HepG2 (cell line): ENCODE data around the gene RFTN1. TPM values are rescaled to one million over a fixed set of nuclear protein-coding genes. Genes with fewer than 3 reads are reported as not detected.

Source experiments
- ATAC-seq: fragments of 200-7000 bp; cut with Tn5 transposase; 3 replicates; pipeline ENCODE4 v1.9.1; 2020; ENCODE audit warnings: mild to moderate bottlenecking, moderate library complexity
- BruUV-seq: library from RNA; stranded (reverse); fragments of 400-500 nt; replicated peaks from 2 replicates; lab custom pipeline; 2021; lab: Mats Ljungman, UMichigan
- CTCF ChIA-PET: fragments of 300-600 bp; formaldehyde crosslinking; extraction: SDS; loops from one replicate; lab custom pipeline; 2021; ENCODE audit warnings: low total read pairs, inconsistent platforms, low intra/inter-chr PET ratio; lab: Yijun Ruan, JAX
- POLR2A ChIA-PET: fragments of 350-600 bp; sonication (Branson Sonifier 250); formaldehyde crosslinking; loops from one replicate; lab custom pipeline; 2020; ENCODE audit warnings: antibody characterized with exemption, inconsistent platforms; lab: Yijun Ruan, JAX
- DNase-seq: peaks from one replicate; pipeline ENCODE4 v3.0.0-alpha.2; 2015; ENCODE audit warnings: low spot score
- FAIRE-seq: peaks from 3 replicates; lab custom pipeline; 2011; peaks lifted over from hg19 to GRCh38; lab: Jason Lieb, UNC
- H2AFZ ChIP-seq: one replicate; pipeline ENCODE4 v1.6.1; 2011; ENCODE audit warnings: low read length, inconsistent platforms
- H3K27ac ChIP-seq: fragments of 300-600 bp; 3 replicates; pipeline ENCODE4 v1.8.0; 2011; ENCODE audit warnings: mixed run types, mild to moderate bottlenecking, mixed read lengths, low read length, inconsistent platforms; ENCODE audit not compliant: insufficient read depth; ENCODE audit errors: extremely low read length
- H3K27me3 ChIP-seq, 2 experiments: fragments of 200-600 bp in 1 of 2; 2 replicates in 1 of 2; 3 replicates in 1 of 2; pipeline versions ENCODE4 v1.6.0 to v1.8.0; 2011; ENCODE audit warnings: low read length in 2 of 2, mild to moderate bottlenecking in 2 of 2, moderate library complexity in 2 of 2, inconsistent platforms in 1 of 2; ENCODE audit not compliant: insufficient read depth in 2 of 2, control insufficient read depth in 1 of 2
- H3K36me3 ChIP-seq, 2 experiments: fragments of 200-600 bp in 1 of 2; replicated peaks in 1 of 2; 2 replicates in 1 of 2; 3 replicates in 1 of 2; pipeline versions ENCODE4 v1.5.1 to v1.8.0; 2011; ENCODE audit warnings: low read length in 2 of 2, inconsistent platforms in 1 of 2; ENCODE audit not compliant: insufficient read depth in 2 of 2, control insufficient read depth in 1 of 2
- H3K4me1 ChIP-seq: 2 replicates; pipeline ENCODE4 v1.5.1; 2012; ENCODE audit warnings: low read length, inconsistent platforms; ENCODE audit not compliant: insufficient read depth
- H3K4me2 ChIP-seq: 2 replicates; pipeline ENCODE4 v1.6.0; 2011; ENCODE audit warnings: low read depth, low read length, inconsistent platforms
- H3K4me3 ChIP-seq, 3 experiments: fragments of 200-600 bp in 1 of 3; sonication (generic), shearing (Covaris generic) in 1 of 3; replicated peaks in 1 of 3; 2 replicates each; pipeline ENCODE4 v1.5.1; 2011 to 2016; ENCODE audit warnings: low read length in 3 of 3, inconsistent platforms in 2 of 3, low read depth in 2 of 3, mild to moderate bottlenecking in 2 of 3, control low read depth in 1 of 3, mixed read lengths in 1 of 3; ENCODE audit not compliant: insufficient read depth in 1 of 3
- H3K79me2 ChIP-seq: one replicate; pipeline ENCODE4 v1.6.1; 2011; ENCODE audit warnings: low read length, inconsistent platforms; ENCODE audit not compliant: insufficient read depth
- H3K9ac ChIP-seq: 2 replicates; pipeline ENCODE4 v1.6.0; 2011; ENCODE audit warnings: mild to moderate bottlenecking, low read depth, low read length, inconsistent platforms; ENCODE audit not compliant: insufficient read depth
- H3K9me3 ChIP-seq: 2 replicates; pipeline ENCODE4 v1.5.1; 2012; ENCODE audit warnings: mild to moderate bottlenecking, low read length
- H4K20me1 ChIP-seq: 2 replicates; pipeline ENCODE4 v1.6.0; 2011; ENCODE audit warnings: inconsistent platforms, mild to moderate bottlenecking, low read length, moderate library complexity; ENCODE audit not compliant: insufficient read depth
- MAFF ChIP-seq: IDR thresholded peaks from 2 replicates; pipeline ENCODE4 v1.6.1; 2011; ENCODE audit warnings: low read depth, low read length, improper control_type of control experiment
- MAFK ChIP-seq, 2 experiments: IDR thresholded peaks in 1 of 2; conservative IDR thresholded peaks in 1 of 2; 2 replicates each; pipeline ENCODE4 v1.6.1; 2011; ENCODE audit warnings: improper control_type of control experiment in 2 of 2, low read length in 2 of 2
- MED8 ChIP-seq: sonication (generic); formaldehyde crosslinking; IDR thresholded peaks from 2 replicates; pipeline ENCODE4 v1.8.1; 2023; ENCODE audit warnings: mild to moderate bottlenecking, missing genetic modification reagents; ENCODE audit not compliant: insufficient replicate concordance
- WGBS: methylation state at CpG from one replicate; pipeline ENCODE4 v1.1.6; 2017; ENCODE audit warnings: low lambda C conversion rate; 5-methylcytosine and 5-hydroxymethylcytosine counted together
- in situ Hi-C: cut with HindIII; loops from 2 replicates; pipeline ENCODE4 v1.10.0; 2017; ENCODE audit warnings: low pct_unique_long_range_greater_than_20kb; ENCODE audit not compliant: extremely low pct_ligation_motif_present
- intact Hi-C: fragments of 100-400 bp; cut with micrococcal nuclease; formaldehyde crosslinking; loops from one replicate; pipeline ENCODE4 v1.10.0; 2022; ENCODE audit not compliant: unreplicated experiment
- polyA plus RNA-seq, 8 experiments: library from polyadenylated mRNA; depleted of rRNA in 3 of 8; stranded (reverse) in 7 of 8; unstranded in 1 of 8; fragments of >200 nt; fragmentation: Illumina TruSeq in 4 of 8; extraction: Trizol in 4 of 8; gene quantifications; 2 replicates each; pipeline versions ENCODE4 v1.2.1 to v1.2.3, GENCODE V29; 2011 to 2016; ENCODE audit warnings: low read depth in 4 of 8, missing spikeins in 1 of 8, mixed read lengths in 1 of 8; ENCODE audit not compliant: insufficient read depth in 1 of 8
- total RNA-seq, 5 experiments: library from RNA; depleted of rRNA; stranded (reverse); fragments of >200 nt; fragmentation: Illumina TruSeq; extraction: Trizol; gene quantifications; 2 replicates each; pipeline ENCODE4 v1.2.3, GENCODE V29; 2016; ENCODE audit warnings: low read depth in 1 of 5
- TF ChIP-seq, protein P1 (sequence below): sonication (generic); formaldehyde crosslinking; IDR thresholded peaks from 2 replicates; pipeline ENCODE4 v1.5.0; 2020; ENCODE audit warnings: mild to moderate bottlenecking, missing genetic modification reagents
- TF ChIP-seq, protein P2 (sequence below): sonication (generic); formaldehyde crosslinking; IDR thresholded peaks from 2 replicates; pipeline ENCODE4 v1.4.0; 2020; ENCODE audit warnings: mild to moderate bottlenecking, low read depth, missing genetic modification reagents

Gene RFTN1
- total and polyA plus RNA-seq, 2 of the 13 experiments (the other 11 are each of a cell fraction or from before 2014, with no cell fraction given), result not detected

DNA sequence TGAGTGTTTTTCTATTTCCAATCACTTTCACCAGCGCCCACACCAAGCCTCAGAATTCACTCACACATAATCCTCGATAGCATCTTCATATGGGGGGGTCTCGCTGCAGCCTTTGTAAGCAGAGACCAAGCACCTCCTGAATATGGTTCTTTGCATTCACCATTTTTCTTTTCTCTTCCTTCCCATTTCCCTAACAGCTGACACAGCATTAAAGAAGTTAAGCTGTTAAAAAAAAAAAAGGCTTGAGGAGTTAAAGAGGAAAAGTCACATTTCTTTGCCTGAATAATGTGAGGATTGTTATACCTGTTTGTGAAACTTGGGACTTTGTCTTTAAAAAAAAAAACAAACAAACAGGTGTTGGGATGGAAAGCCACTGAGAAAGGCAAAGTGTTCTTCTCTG, 41.6 kb downstream of the RFTN1 start:
- WGBS, result 0% methylated on average over 3 of the region's 3 CpGs
- ATAC-seq, result no peak
- Histone ChIP-seq H3K9me3 (no peaks in the 10 kb centered on the region), H3K9ac (no peak overlapping the region), H3K4me3 (no peak overlapping the region), H2AFZ (no peak overlapping the region), H3K27me3 (peaks cover 0 to 6% of the 10 kb centered on the region in 2 experiments; a peak in 1 of 5 replicates), H4K20me1 (no peaks in the 10 kb centered on the region), H3K4me1 (no peaks in the 10 kb centered on the region), H3K79me2 (no peaks in the 10 kb centered on the region), H3K4me2 (no peak overlapping the region), H3K36me3 (no peaks in the 10 kb centered on the region), H3K27ac (no peak overlapping the region)
- TF ChIP-seq MAFF (peak; percentile 68; the same call in 1 of the 2 replicates), MED8 (CRISPR knock-in tag) (no peak), MAFK (conservative IDR thresholded peaks at IDR 0.05 in 1 of 2, IDR thresholded peaks at IDR 0.05 in 1 of 2; ENCODE audit: low read length in 2 of 2) (peak in 1 of 2 experiments; percentile 80; a peak in 3 of 4 replicates)
- TF ChIP-seq, protein P1, sequence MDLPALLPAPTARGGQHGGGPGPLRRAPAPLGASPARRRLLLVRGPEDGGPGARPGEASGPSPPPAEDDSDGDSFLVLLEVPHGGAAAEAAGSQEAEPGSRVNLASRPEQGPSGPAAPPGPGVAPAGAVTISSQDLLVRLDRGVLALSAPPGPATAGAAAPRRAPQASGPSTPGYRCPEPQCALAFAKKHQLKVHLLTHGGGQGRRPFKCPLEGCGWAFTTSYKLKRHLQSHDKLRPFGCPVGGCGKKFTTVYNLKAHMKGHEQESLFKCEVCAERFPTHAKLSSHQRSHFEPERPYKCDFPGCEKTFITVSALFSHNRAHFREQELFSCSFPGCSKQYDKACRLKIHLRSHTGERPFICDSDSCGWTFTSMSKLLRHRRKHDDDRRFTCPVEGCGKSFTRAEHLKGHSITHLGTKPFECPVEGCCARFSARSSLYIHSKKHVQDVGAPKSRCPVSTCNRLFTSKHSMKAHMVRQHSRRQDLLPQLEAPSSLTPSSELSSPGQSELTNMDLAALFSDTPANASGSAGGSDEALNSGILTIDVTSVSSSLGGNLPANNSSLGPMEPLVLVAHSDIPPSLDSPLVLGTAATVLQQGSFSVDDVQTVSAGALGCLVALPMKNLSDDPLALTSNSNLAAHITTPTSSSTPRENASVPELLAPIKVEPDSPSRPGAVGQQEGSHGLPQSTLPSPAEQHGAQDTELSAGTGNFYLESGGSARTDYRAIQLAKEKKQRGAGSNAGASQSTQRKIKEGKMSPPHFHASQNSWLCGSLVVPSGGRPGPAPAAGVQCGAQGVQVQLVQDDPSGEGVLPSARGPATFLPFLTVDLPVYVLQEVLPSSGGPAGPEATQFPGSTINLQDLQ (CRISPR knock-in tag), result no peak
- TF ChIP-seq, protein P2, sequence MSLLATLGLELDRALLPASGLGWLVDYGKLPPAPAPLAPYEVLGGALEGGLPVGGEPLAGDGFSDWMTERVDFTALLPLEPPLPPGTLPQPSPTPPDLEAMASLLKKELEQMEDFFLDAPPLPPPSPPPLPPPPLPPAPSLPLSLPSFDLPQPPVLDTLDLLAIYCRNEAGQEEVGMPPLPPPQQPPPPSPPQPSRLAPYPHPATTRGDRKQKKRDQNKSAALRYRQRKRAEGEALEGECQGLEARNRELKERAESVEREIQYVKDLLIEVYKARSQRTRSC (CRISPR knock-in tag), result no peak
- ChIA-PET POLR2A (no interaction called here), CTCF (no interaction called here)
- no peak for FAIRE-seq
- intact Hi-C loops (no loop called here), in situ Hi-C loops (no loop called here)
- DNase-seq, result no peak
- BruUV-seq, result no TSS peak
